ENCODE results near the gene PTF1A. TPM values are rescaled to one million over a fixed set of nuclear protein-coding genes. Genes with fewer than 3 reads are reported as not detected.

Gene PTF1A
- total and polyA plus RNA-seq, 12 donors, result not detected

GRCh38 chr10:23174074-23174976 lies 17.8 kb upstream of the PTF1A start:
- Histone ChIP-seq H3K27me3 (peaks cover 17 to 100% (median 95%) of the 10 kb centered on the region in 7 donors), H3K4me3 (peak overlapping the region in 8 of 10 donors; percentile 1 to 37 (median 30)), H3K27ac (no peak overlapping the region), H3K36me3 (no peaks in the 10 kb centered on the region), H3K9me3 (no peaks in the 10 kb centered on the region), H3K4me1 (peaks cover 0 to 20% (median 14%) of the 10 kb centered on the region in 9 donors)
- TF ChIP-seq CTCF (IDR thresholded peaks at IDR 0.05), result no peak
- ATAC-seq (no peak), DNase-seq (no peak)
- intact Hi-C loops (cut with DNase I), result no loop called here
- 1 to 2% methylated on average over 87 to 88 of the region's 88 CpGs for WGBS, 2 donors

GRCh38 chr10:23174977-23175512 lies 17.1 kb upstream of the PTF1A start:
- Histone ChIP-seq H3K27me3 (peaks cover 17 to 100% (median 94%) of the 10 kb centered on the region in 7 donors), H3K4me3 (no peak overlapping the region), H3K36me3 (no peaks in the 10 kb centered on the region), H3K27ac (no peak overlapping the region), H3K9me3 (no peaks in the 10 kb centered on the region), H3K4me1 (peaks cover 0 to 20% (median 14%) of the 10 kb centered on the region in 9 donors)
- ATAC-seq (no peak), DNase-seq (no peak)
- WGBS, 2 donors, result 11 to 15% methylated on average over 14 of the region's 14 CpGs
- TF ChIP-seq CTCF (IDR thresholded peaks at IDR 0.05), result no peak
- intact Hi-C loops (cut with DNase I), result no loop called here

- Histone ChIP-seq H3K36me3 (no peaks in the 10 kb centered on the region), H3K4me1 (no peaks in the 10 kb centered on the region), H3K9me3 (peaks cover 0 to 6% (median 0%) of the 10 kb centered on the region in 11 donors), H3K27ac (no peak overlapping the region), H3K4me3 (no peak overlapping the region), H3K27me3 (peaks cover under 1 to 86% (median 65%) of the 10 kb centered on the region in 7 donors)
- intact Hi-C loops (cut with DNase I), result no loop called here
- 56 to 57% methylated on average over 7 of the region's 7 CpGs for WGBS, 2 donors
- DNase-seq (no peak), ATAC-seq (no peak)
- no peak for TF ChIP-seq CTCF (IDR thresholded peaks at IDR 0.05)
Measured at GRCh38 chr10:23186178-23186577, 5.9 kb upstream of the PTF1A start.

GRCh38 chr10:23186697-23187096 lies 5.4 kb upstream of the PTF1A start:
- H3K4me3 ChIP-seq, result no peak overlapping the region
- H3K27ac ChIP-seq, result no peak overlapping the region
- no peaks in the 10 kb centered on the region for H3K36me3 ChIP-seq
- no peak for TF ChIP-seq CTCF (IDR thresholded peaks at IDR 0.05)
- DNase-seq (no peak), ATAC-seq (no peak)
- H3K27me3 ChIP-seq, result peaks cover 5 to 90% (median 70%) of the 10 kb centered on the region in 7 donors
- 23 to 32% methylated on average over 5 of the region's 5 CpGs for WGBS, 2 donors
- H3K4me1 ChIP-seq, result peaks cover 0 to under 1% (median 0%) of the 10 kb centered on the region in 9 donors
- H3K9me3 ChIP-seq, result peaks cover 0 to 6% (median 0%) of the 10 kb centered on the region in 11 donors
- intact Hi-C loops (cut with DNase I), result no loop called here

Measured in heart right ventricle (tissue), 16 donors.